H9 (cell line): Measurements from ENCODE around the gene ATPAF1. TPM values are rescaled to one million over a fixed set of nuclear protein-coding genes. Genes with fewer than 3 reads are reported as not detected.

Experiments
- DNase-seq: peaks from one replicate; pipeline ENCODE4 v3.0.0-alpha.2; 2017
- H2AFZ ChIP-seq: one replicate; pipeline ENCODE4 v1.6.1; 2013; ENCODE audit warnings: mild to moderate bottlenecking, low read length, control low read depth, moderate library complexity
- H2AK5ac ChIP-seq: 2 replicates; pipeline ENCODE4 v1.6.1; 2013; ENCODE audit warnings: low read length, control low read depth, mixed read lengths; ENCODE audit not compliant: insufficient read length
- H2BK120ac ChIP-seq: one replicate; pipeline ENCODE4 v1.6.1; 2013; ENCODE audit warnings: low read depth, mild to moderate bottlenecking, low read length, control low read depth, inconsistent platforms; ENCODE audit not compliant: poor library complexity, severe bottlenecking
- H2BK12ac ChIP-seq: 2 replicates; pipeline ENCODE4 v1.6.1; 2013; ENCODE audit warnings: low read length, control low read depth, mixed read lengths, low read depth; ENCODE audit not compliant: insufficient read length
- H2BK15ac ChIP-seq: 2 replicates; pipeline ENCODE4 v1.6.1; 2013; ENCODE audit warnings: low read depth, low read length, control low read depth
- H2BK20ac ChIP-seq: one replicate; pipeline ENCODE4 v1.6.1; 2013; ENCODE audit warnings: low read depth, mild to moderate bottlenecking, low read length, control low read depth, inconsistent platforms; ENCODE audit not compliant: poor library complexity, severe bottlenecking
- H2BK5ac ChIP-seq: 2 replicates; pipeline ENCODE4 v1.6.1; 2013; ENCODE audit warnings: low read length, control low read depth, mixed read lengths; ENCODE audit not compliant: insufficient read length
- H3K14ac ChIP-seq: 2 replicates; pipeline ENCODE4 v1.6.1; 2013; ENCODE audit warnings: low read length, control low read depth; ENCODE audit not compliant: insufficient read depth
- H3K18ac ChIP-seq: 2 replicates; pipeline ENCODE4 v1.6.1; 2013; ENCODE audit warnings: low read depth, mild to moderate bottlenecking, mixed read lengths, low read length, control low read depth; ENCODE audit not compliant: insufficient read length
- H3K23ac ChIP-seq: 2 replicates; pipeline ENCODE4 v1.6.1; 2013; ENCODE audit warnings: low read length, control low read depth, mixed read lengths, low read depth; ENCODE audit not compliant: insufficient read length
- H3K23me2 ChIP-seq: 2 replicates; pipeline ENCODE4 v1.6.1; 2013; ENCODE audit warnings: low read depth, mild to moderate bottlenecking, mixed read lengths, low read length, control low read depth; ENCODE audit not compliant: insufficient read length, poor library complexity, severe bottlenecking
- H3K27ac ChIP-seq: 2 replicates; pipeline ENCODE4 v1.5.1; 2013; ENCODE audit warnings: low read length, control low read depth, mixed read lengths, low read depth; ENCODE audit not compliant: insufficient read length
- H3K27me3 ChIP-seq: 2 replicates; pipeline ENCODE4 v1.6.1; 2013; ENCODE audit warnings: low read length, control low read depth, inconsistent platforms; ENCODE audit not compliant: insufficient read depth
- H3K4ac ChIP-seq: 2 replicates; pipeline ENCODE4 v1.6.1; 2013; ENCODE audit warnings: low read depth, mild to moderate bottlenecking, control low read depth, inconsistent platforms, low read length, moderate library complexity
- H3K4me1 ChIP-seq: 2 replicates; pipeline ENCODE4 v1.6.1; 2013; ENCODE audit warnings: low read length, control low read depth, inconsistent platforms; ENCODE audit not compliant: insufficient read depth
- H3K4me2 ChIP-seq: 2 replicates; pipeline ENCODE4 v1.6.1; 2013; ENCODE audit warnings: low read length, control low read depth, mixed read lengths; ENCODE audit not compliant: insufficient read length, insufficient read depth
- H3K56ac ChIP-seq: 2 replicates; pipeline ENCODE4 v1.6.1; 2013; ENCODE audit warnings: low read depth, mild to moderate bottlenecking, mixed read lengths, low read length, control low read depth; ENCODE audit not compliant: insufficient read length
- H3K79me1 ChIP-seq: 2 replicates; pipeline ENCODE4 v1.6.1; 2013; ENCODE audit warnings: low read depth, mild to moderate bottlenecking, moderate library complexity, low read length, control low read depth, inconsistent platforms; ENCODE audit not compliant: insufficient read depth, poor library complexity, severe bottlenecking
- H3K79me2 ChIP-seq: 2 replicates; pipeline ENCODE4 v1.6.1; 2013; ENCODE audit warnings: low read length, control low read depth, inconsistent platforms; ENCODE audit not compliant: insufficient read depth
- H3K9ac ChIP-seq: 2 replicates; pipeline ENCODE4 v1.6.1; 2013; ENCODE audit warnings: low read length, control low read depth, mixed read lengths; ENCODE audit not compliant: insufficient read length; ENCODE audit errors: extremely low read depth
- H3K9me3 ChIP-seq: one replicate; pipeline ENCODE4 v1.6.1; 2013; ENCODE audit warnings: low read depth, low read length, inconsistent platforms; ENCODE audit not compliant: control insufficient read depth
- H3T11ph ChIP-seq: one replicate; pipeline ENCODE4 v1.6.1; 2013; ENCODE audit warnings: mild to moderate bottlenecking, low read length, control low read depth, inconsistent platforms
- H4K20me1 ChIP-seq: one replicate; pipeline ENCODE4 v1.6.1; 2013; ENCODE audit not compliant: control insufficient read depth, insufficient read length, insufficient read depth
- H4K5ac ChIP-seq: 2 replicates; pipeline ENCODE4 v1.6.1; 2013; ENCODE audit warnings: low read depth, mild to moderate bottlenecking, mixed read lengths, low read length, control low read depth; ENCODE audit not compliant: insufficient read length
- H4K8ac ChIP-seq: replicated peaks from 2 replicates; pipeline ENCODE4 v1.6.1; 2013; ENCODE audit warnings: low read length, control low read depth, mixed read lengths, low read depth; ENCODE audit not compliant: insufficient read length
- H4K91ac ChIP-seq: 2 replicates; pipeline ENCODE4 v1.6.1; 2013; ENCODE audit warnings: low read depth, mild to moderate bottlenecking, moderate library complexity, mixed read lengths, low read length, control low read depth; ENCODE audit not compliant: insufficient read length
- H3K27ac Mint-ChIP-seq, 3 experiments: 2 replicates in 2 of 3; 3 replicates in 1 of 3; pipeline ENCODE4 v1.8.0; 2020 to 2021; ENCODE audit warnings: mixed read lengths in 3 of 3, mild to moderate bottlenecking in 1 of 3, moderate library complexity in 1 of 3
- H3K27me3 Mint-ChIP-seq: 2 replicates; pipeline ENCODE4 v1.8.0; 2021; ENCODE audit warnings: low read depth, mild to moderate bottlenecking, moderate library complexity, mixed read lengths
- H3K36me3 Mint-ChIP-seq, 3 experiments: 2 replicates in 2 of 3; 3 replicates in 1 of 3; pipeline ENCODE4 v1.8.0; 2020 to 2021; ENCODE audit warnings: low read depth in 3 of 3, mixed read lengths in 3 of 3; ENCODE audit not compliant: insufficient read depth in 1 of 3
- H3K4me1 Mint-ChIP-seq, 2 experiments: 2 replicates each; pipeline ENCODE4 v1.8.0; 2020; ENCODE audit warnings: mixed read lengths in 2 of 2
- H3K4me3 Mint-ChIP-seq, 2 experiments: 2 replicates in 1 of 2; 3 replicates in 1 of 2; pipeline ENCODE4 v1.8.0; 2020 to 2021; ENCODE audit warnings: mild to moderate bottlenecking in 2 of 2, mixed read lengths in 2 of 2, moderate library complexity in 1 of 2
- H3K9me3 Mint-ChIP-seq, 2 experiments: 2 replicates in 1 of 2; 3 replicates in 1 of 2; pipeline ENCODE4 v1.8.0; 2020; ENCODE audit warnings: mild to moderate bottlenecking in 2 of 2, mixed read lengths in 2 of 2, moderate library complexity in 1 of 2
- WGBS: extraction: QIAGEN DNeasy Blood & Tissue Kit; methylation state at CpG from one replicate; pipeline ENCODE4 v1.1.7; 2013; ENCODE audit warnings: missing lambda C conversion rate, low lambda C conversion rate, mixed read lengths; ENCODE audit not compliant: insufficient read length; ENCODE audit errors: extremely low coverage; 5-methylcytosine and 5-hydroxymethylcytosine counted together
- total RNA-seq: library from RNA; stranded (reverse); gene quantifications from 2 replicates; pipeline ENCODE4 v1.2.1, GENCODE V29; 2021
- TF ChIP-seq, protein P1 (sequence below): fragments of 200-600 bp; sonication (generic); conservative IDR thresholded peaks from 3 replicates; pipeline ENCODE4 v1.8.0; 2021; ENCODE audit warnings: antibody characterized with exemption, mild to moderate bottlenecking

ATPAF1 gene
- total RNA-seq, 1 experiment from 2014 or later = 57.3 TPM

GRCh38 chr1:46676531-46676930 is 8.4 kb upstream of the ATPAF1 start:
- Histone ChIP-seq H3K79me1 (no peaks in the 10 kb centered on the region), H4K5ac (no peak overlapping the region), H3K27me3 (no peaks in the 10 kb centered on the region), H3K14ac (no peak overlapping the region), H4K91ac (no peak overlapping the region), H3K23me2 (no peaks in the 10 kb centered on the region), H2AFZ (no peak overlapping the region), H3K27ac (no peak overlapping the region), H2BK12ac (no peak overlapping the region), H4K20me1 (no peaks in the 10 kb centered on the region), H3K79me2 (no peaks in the 10 kb centered on the region), H3K9me3 (no peaks in the 10 kb centered on the region), H3K4me1 (peaks cover 4% of the 10 kb centered on the region; the same call in 1 of the 2 replicates), H3K23ac (no peak overlapping the region), H3K4ac (no peak overlapping the region), H2AK5ac (no peak overlapping the region), H3T11ph (no peak overlapping the region), H3K9ac (no peak overlapping the region), H2BK5ac (no peak overlapping the region), H3K18ac (no peak overlapping the region), H3K4me2 (no peak overlapping the region), H3K56ac (no peak overlapping the region), H2BK120ac (no peak overlapping the region), H2BK15ac (no peak overlapping the region), H2BK20ac (no peak overlapping the region), H4K8ac (no peak overlapping the region)
- no peaks in the 10 kb centered on the region for H3K9me3 Mint-ChIP-seq
- peak overlapping the region in 1 of 3 experiments; percentile 91; a peak in 3 of 7 replicates for H3K27ac Mint-ChIP-seq
- no CpG with 5 or more reads among the region's 1 CpG for WGBS
- TF ChIP-seq, protein P1, sequence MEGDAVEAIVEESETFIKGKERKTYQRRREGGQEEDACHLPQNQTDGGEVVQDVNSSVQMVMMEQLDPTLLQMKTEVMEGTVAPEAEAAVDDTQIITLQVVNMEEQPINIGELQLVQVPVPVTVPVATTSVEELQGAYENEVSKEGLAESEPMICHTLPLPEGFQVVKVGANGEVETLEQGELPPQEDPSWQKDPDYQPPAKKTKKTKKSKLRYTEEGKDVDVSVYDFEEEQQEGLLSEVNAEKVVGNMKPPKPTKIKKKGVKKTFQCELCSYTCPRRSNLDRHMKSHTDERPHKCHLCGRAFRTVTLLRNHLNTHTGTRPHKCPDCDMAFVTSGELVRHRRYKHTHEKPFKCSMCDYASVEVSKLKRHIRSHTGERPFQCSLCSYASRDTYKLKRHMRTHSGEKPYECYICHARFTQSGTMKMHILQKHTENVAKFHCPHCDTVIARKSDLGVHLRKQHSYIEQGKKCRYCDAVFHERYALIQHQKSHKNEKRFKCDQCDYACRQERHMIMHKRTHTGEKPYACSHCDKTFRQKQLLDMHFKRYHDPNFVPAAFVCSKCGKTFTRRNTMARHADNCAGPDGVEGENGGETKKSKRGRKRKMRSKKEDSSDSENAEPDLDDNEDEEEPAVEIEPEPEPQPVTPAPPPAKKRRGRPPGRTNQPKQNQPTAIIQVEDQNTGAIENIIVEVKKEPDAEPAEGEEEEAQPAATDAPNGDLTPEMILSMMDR = no peak
- H3K4me3 Mint-ChIP-seq = no peak overlapping the region
- peaks cover 38 to 43% of the 10 kb centered on the region in 2 experiments for H3K4me1 Mint-ChIP-seq
- no peak for DNase-seq
- peaks cover 11 to 54% (median 37%) of the 10 kb centered on the region in 3 experiments; a peak in 6 of 7 replicates for H3K36me3 Mint-ChIP-seq
- H3K27me3 Mint-ChIP-seq = no peaks in the 10 kb centered on the region
